ENCODE data around the gene FANCC. TPM values are rescaled to one million over a fixed set of nuclear protein-coding genes. Genes with fewer than 3 reads are reported as not detected.

FANCC gene
- polyA plus RNA-seq, 1 of the 3 experiments (the other 2 are of a cell fraction): 3.5 TPM

GRCh38 chr9:95225726-95226106, 91.8 kb downstream of the FANCC start (continued):
- no peak for TF ChIP-seq TAF1 (IDR thresholded peaks at IDR 0.05; ENCODE audit: borderline replicate concordance, low read depth, low read length)

GRCh38 chr9:95225076-95225725, 92.3 kb downstream of the FANCC start:
- Histone ChIP-seq H3K9me2 (no peaks in the 10 kb centered on the region), H3K4me1 (ENCODE audit: control insufficient read depth in 1 of 2, insufficient read depth in 2 of 2, low read depth in 1 of 2, low read length in 1 of 2) (peaks cover 0 to 12% of the 10 kb centered on the region in 2 experiments; a peak in 2 of 4 replicates), H3K27me3 (ENCODE audit: insufficient read depth) (no peaks in the 10 kb centered on the region), H3K9me3 (no peaks in the 10 kb centered on the region), H3K36me3 (replicated peaks in 1 of 2; ENCODE audit: control insufficient read depth in 1 of 2, insufficient read depth in 2 of 2, low read length in 1 of 2) (peaks cover 0 to 3% of the 10 kb centered on the region in 2 experiments), H2AFZ (ENCODE audit: low read depth) (no peak overlapping the region), H4K20me1 (ENCODE audit: insufficient read depth) (no peaks in the 10 kb centered on the region), H3K4me2 (no peak overlapping the region), H3K79me2 (ENCODE audit: insufficient read depth) (no peaks in the 10 kb centered on the region), H3K27ac (ENCODE audit: low read depth in 2 of 2, low read length in 1 of 2) (peak overlapping the region in 1 of 2 experiments; percentile 58; a peak in 2 of 4 replicates), H3K9ac (no peak overlapping the region), H3F3A (replicated peaks; ENCODE audit: insufficient read depth) (no peaks in the 10 kb centered on the region), H3K4me3 (ENCODE audit: low read depth in 2 of 2, low read length in 1 of 2) (no peak overlapping the region)
- ChIA-PET CTCF (interaction anchor here (1.0 to 3.7 kb wide), 7 partner anchors 13 to 545 kb away, joined by 3 to 14 read pairs (median 4); no protein-coding TSS in a partner anchor), POLR2A (interaction anchor here (0.6 kb wide), 1 partner anchor 17 kb away, joined by 5 read pairs; no protein-coding TSS in a partner anchor)
- WGBS (ENCODE audit: low lambda C conversion rate): 67% methylated on average over 5 of the region's 5 CpGs
- peak; percentile 61 for DNase-seq
- TF ChIP-seq CHD2 (IDR thresholded peaks at IDR 0.05; ENCODE audit: low read length, partially characterized antibody): no peak
- TF ChIP-seq RXRA (IDR thresholded peaks at IDR 0.05; ENCODE audit: borderline replicate concordance, low read depth): no peak
- no peak for TF ChIP-seq RAD21 (IDR thresholded peaks at IDR 0.05; ENCODE audit: low read length)
- TF ChIP-seq JUND (IDR thresholded peaks at IDR 0.05): no peak
- no peak for TF ChIP-seq MEF2A (IDR thresholded peaks at IDR 0.05; ENCODE audit: borderline replicate concordance, low read depth)
- TF ChIP-seq MXI1 (IDR thresholded peaks at IDR 0.05; ENCODE audit: low read depth, low read length): peak; percentile 98
- TF ChIP-seq, protein P1, sequence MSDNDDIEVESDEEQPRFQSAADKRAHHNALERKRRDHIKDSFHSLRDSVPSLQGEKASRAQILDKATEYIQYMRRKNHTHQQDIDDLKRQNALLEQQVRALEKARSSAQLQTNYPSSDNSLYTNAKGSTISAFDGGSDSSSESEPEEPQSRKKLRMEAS (IDR thresholded peaks at IDR 0.05; ENCODE audit: low read depth): no peak
- peak in 1 of 2 experiments; percentile 22; a peak in 1 of 4 replicates for TF ChIP-seq EP300 (IDR thresholded peaks at IDR 0.05; ENCODE audit: borderline replicate concordance in 1 of 2, low read depth in 1 of 2, low read length in 1 of 2)

DNA sequence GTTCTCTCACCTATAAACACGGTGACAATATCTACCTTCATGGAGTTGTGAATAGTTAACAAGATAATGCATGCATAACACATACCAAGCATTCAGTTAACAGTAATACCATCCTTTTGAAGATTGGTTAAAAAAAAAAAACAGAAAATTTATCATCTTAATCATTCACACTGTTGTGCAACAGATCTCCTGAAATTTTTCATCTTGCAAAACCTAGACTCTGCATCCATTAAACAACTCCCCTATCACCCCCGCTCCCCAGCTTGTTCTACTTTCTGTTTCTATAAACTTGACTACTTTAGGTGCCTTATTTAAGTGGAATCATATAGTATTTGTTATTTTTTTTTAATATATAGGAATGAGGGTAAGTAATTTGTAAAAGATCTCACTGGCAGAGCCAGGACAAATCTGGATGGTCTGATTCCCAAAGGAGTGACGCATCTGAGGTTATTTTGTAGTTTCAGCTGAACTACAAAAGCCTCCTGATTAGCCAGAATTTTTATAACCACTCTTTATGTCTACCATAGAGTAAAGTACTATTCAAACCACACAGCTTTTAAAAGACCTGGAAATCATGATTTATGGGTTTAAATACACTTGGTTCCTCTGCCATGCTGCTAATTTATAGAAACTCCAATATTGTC, 93.0 kb downstream of the FANCC start:
- H3K27me3 ChIP-seq (ENCODE audit: insufficient read depth): no peaks in the 10 kb centered on the region
- no peaks in the 10 kb centered on the region for H3K9me2 ChIP-seq
- no peaks in the 10 kb centered on the region for H3F3A ChIP-seq (replicated peaks; ENCODE audit: insufficient read depth)
- H3K36me3 ChIP-seq (replicated peaks in 1 of 2; ENCODE audit: control insufficient read depth in 1 of 2, insufficient read depth in 2 of 2, low read length in 1 of 2): peaks cover 0 to 3% of the 10 kb centered on the region in 2 experiments
- no peak overlapping the region for H3K4me3 ChIP-seq (ENCODE audit: low read depth in 2 of 2, low read length in 1 of 2)
- ChIA-PET CTCF (interaction anchor here (0.6 to 3.7 kb wide), 8 partner anchors 8 to 902 kb away, joined by 3 to 14 read pairs (median 4); no protein-coding TSS in a partner anchor), POLR2A (no interaction called here)
- WGBS (ENCODE audit: low lambda C conversion rate): 97% methylated on average over 3 of the region's 3 CpGs
- no peaks in the 10 kb centered on the region for H3K9me3 ChIP-seq
- no peak for DNase-seq
- H3K4me1 ChIP-seq (ENCODE audit: control insufficient read depth in 1 of 2, insufficient read depth in 2 of 2, low read depth in 1 of 2, low read length in 1 of 2): peaks cover 0 to 12% of the 10 kb centered on the region in 2 experiments; a peak in 2 of 4 replicates
- H3K79me2 ChIP-seq (ENCODE audit: insufficient read depth): no peaks in the 10 kb centered on the region
- TF ChIP-seq NRF1 (IDR thresholded peaks at IDR 0.05; ENCODE audit: low read depth, low read length) (no peak), SMC3 (IDR thresholded peaks at IDR 0.05; ENCODE audit: low read depth, low read length) (no peak), MXI1 (IDR thresholded peaks at IDR 0.05; ENCODE audit: low read depth, low read length) (no peak), TCF12 (IDR thresholded peaks at IDR 0.05) (no peak), CTCF (IDR thresholded peaks at IDR 0.05) (no peak), CHD2 (IDR thresholded peaks at IDR 0.05; ENCODE audit: low read length, partially characterized antibody) (no peak), FOXM1 (IDR thresholded peaks at IDR 0.05; ENCODE audit: low read depth) (no peak), EP300 (IDR thresholded peaks at IDR 0.05; ENCODE audit: borderline replicate concordance in 1 of 2, low read depth in 1 of 2, low read length in 1 of 2) (no peak), USF2 (IDR thresholded peaks at IDR 0.05; ENCODE audit: borderline replicate concordance, low read depth, low read length) (no peak), FOSL2 (IDR thresholded peaks at IDR 0.05; ENCODE audit: borderline replicate concordance, low read depth) (no peak), RFX5 (IDR thresholded peaks at IDR 0.05; ENCODE audit: low read length) (no peak), MEF2A (IDR thresholded peaks at IDR 0.05; ENCODE audit: borderline replicate concordance, low read depth) (no peak), YY1 (IDR thresholded peaks at IDR 0.05; ENCODE audit: low read depth) (no peak)
- TF ChIP-seq, protein P2, sequence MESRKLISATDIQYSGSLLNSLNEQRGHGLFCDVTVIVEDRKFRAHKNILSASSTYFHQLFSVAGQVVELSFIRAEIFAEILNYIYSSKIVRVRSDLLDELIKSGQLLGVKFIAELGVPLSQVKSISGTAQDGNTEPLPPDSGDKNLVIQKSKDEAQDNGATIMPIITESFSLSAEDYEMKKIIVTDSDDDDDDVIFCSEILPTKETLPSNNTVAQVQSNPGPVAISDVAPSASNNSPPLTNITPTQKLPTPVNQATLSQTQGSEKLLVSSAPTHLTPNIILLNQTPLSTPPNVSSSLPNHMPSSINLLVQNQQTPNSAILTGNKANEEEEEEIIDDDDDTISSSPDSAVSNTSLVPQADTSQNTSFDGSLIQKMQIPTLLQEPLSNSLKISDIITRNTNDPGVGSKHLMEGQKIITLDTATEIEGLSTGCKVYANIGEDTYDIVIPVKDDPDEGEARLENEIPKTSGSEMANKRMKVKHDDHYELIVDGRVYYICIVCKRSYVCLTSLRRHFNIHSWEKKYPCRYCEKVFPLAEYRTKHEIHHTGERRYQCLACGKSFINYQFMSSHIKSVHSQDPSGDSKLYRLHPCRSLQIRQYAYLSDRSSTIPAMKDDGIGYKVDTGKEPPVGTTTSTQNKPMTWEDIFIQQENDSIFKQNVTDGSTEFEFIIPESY (IDR thresholded peaks at IDR 0.05; ENCODE audit: borderline replicate concordance, low read depth): no peak
- no peak overlapping the region for H3K9ac ChIP-seq
- peak overlapping the region in 1 of 2 experiments; percentile 58; a peak in 2 of 4 replicates for H3K27ac ChIP-seq (ENCODE audit: low read depth in 2 of 2, low read length in 1 of 2)
- H3K4me2 ChIP-seq: no peak overlapping the region
- no peaks in the 10 kb centered on the region for H4K20me1 ChIP-seq (ENCODE audit: insufficient read depth)
- H2AFZ ChIP-seq (ENCODE audit: low read depth): no peak overlapping the region
